NB4 (cell line): Measurements from ENCODE around the gene LDLRAD4.

Experiments used
- CTCF ChIP-seq: IDR thresholded peaks from one replicate; pipeline ENCODE4 v1.5.1; 2012; ENCODE audit warnings: low read depth, low read length
- MYC ChIP-seq: IDR thresholded peaks from 2 replicates; pipeline ENCODE4 v1.6.1; 2011; ENCODE audit warnings: low read depth, low read length

DNA sequence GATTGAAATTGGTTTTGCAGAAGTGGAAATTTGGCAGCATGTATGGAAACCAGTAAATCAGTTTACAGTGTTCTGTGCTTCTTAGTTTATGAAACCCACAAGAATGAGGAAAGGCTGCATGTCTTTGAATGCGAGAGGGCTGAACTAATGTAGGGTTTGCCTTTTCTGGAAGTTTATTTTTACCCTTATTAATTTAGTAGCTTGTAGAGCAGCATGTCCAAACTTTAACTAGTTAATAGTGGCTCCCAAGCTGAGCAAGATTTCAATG is 50.4 kb downstream of the LDLRAD4 start:
- TF ChIP-seq CTCF (no peak), MYC (no peak)
